HepG2 (cell line): ENCODE data around the gene RBPJ. TPM values are rescaled to one million over a fixed set of nuclear protein-coding genes. Genes with fewer than 3 reads are reported as not detected.

ENCODE experiments used
- ARHGAP35 ChIP-seq: sonication (generic); formaldehyde crosslinking; IDR thresholded peaks from 2 replicates; pipeline ENCODE4 v1.9.0; 2022; ENCODE audit warnings: mild to moderate bottlenecking, inconsistent platforms, moderate library complexity, missing genetic modification reagents, borderline replicate concordance
- BATF2 ChIP-seq: sonication (generic); formaldehyde crosslinking; IDR thresholded peaks from 2 replicates; pipeline ENCODE4 v1.8.0; 2022; ENCODE audit warnings: mild to moderate bottlenecking, missing genetic modification reagents, moderate library complexity
- DRAP1 ChIP-seq: IDR thresholded peaks from 2 replicates; pipeline ENCODE4 v1.6.1; 2016; ENCODE audit warnings: missing genetic modification reagents, missing compliant biosample characterization
- FOXA3 ChIP-seq: IDR thresholded peaks from 2 replicates; pipeline ENCODE4 v1.6.1; 2016; ENCODE audit warnings: missing genetic modification reagents, missing compliant biosample characterization
- HMG20B ChIP-seq: conservative IDR thresholded peaks from 2 replicates; pipeline ENCODE4 v1.6.1; 2016; ENCODE audit warnings: missing genetic modification reagents, missing compliant biosample characterization
- HNRNPLL ChIP-seq: fragments of 200-400 bp; formaldehyde crosslinking; IDR thresholded peaks from 2 replicates; pipeline ENCODE4 v1.6.1; 2017; ENCODE audit warnings: mild to moderate bottlenecking, low read depth, low read length; ENCODE audit not compliant: poor library complexity, severe bottlenecking
- IKZF1 ChIP-seq: fragments of 450-650 bp; IDR thresholded peaks from 2 replicates; pipeline ENCODE4 v1.7.1; 2016
- KDM5A ChIP-seq: fragments of 200-600 bp; sonication (generic); IDR thresholded peaks from 2 replicates; pipeline ENCODE4 v1.7.0; 2018; ENCODE audit warnings: antibody characterized with exemption, mild to moderate bottlenecking, low read length, borderline replicate concordance
- MIXL1 ChIP-seq: IDR thresholded peaks from 2 replicates; pipeline ENCODE4 v1.6.1; 2016
- MXI1 ChIP-seq: IDR thresholded peaks from 3 replicates; pipeline ENCODE4 v1.6.1; 2012; ENCODE audit warnings: low read depth, low read length, inconsistent platforms, borderline replicate concordance
- NFYC ChIP-seq: IDR thresholded peaks from 2 replicates; pipeline ENCODE4 v1.6.1; 2016; ENCODE audit warnings: missing genetic modification reagents, missing compliant biosample characterization
- SMAD9 ChIP-seq: sonication (generic); formaldehyde crosslinking; IDR thresholded peaks from 2 replicates; pipeline ENCODE4 v1.5.1; 2020; ENCODE audit warnings: mild to moderate bottlenecking, missing genetic modification reagents
- SNAPC2 ChIP-seq: sonication (generic); formaldehyde crosslinking; IDR thresholded peaks from 2 replicates; pipeline ENCODE4 v1.8.1; 2022; ENCODE audit warnings: mild to moderate bottlenecking, missing genetic modification reagents
- SSRP1 ChIP-seq: IDR thresholded peaks from 2 replicates; pipeline ENCODE4 v1.6.1; 2016; ENCODE audit warnings: control low read depth
- STAT5B ChIP-seq: sonication (generic); formaldehyde crosslinking; IDR thresholded peaks from 2 replicates; pipeline ENCODE4 v1.4.0; 2020; ENCODE audit warnings: missing genetic modification reagents
- TBX3 ChIP-seq: fragments of 450-650 bp; IDR thresholded peaks from 2 replicates; pipeline ENCODE4 v1.6.1; 2017; ENCODE audit warnings: antibody characterized with exemption, mild to moderate bottlenecking, inconsistent platforms, borderline replicate concordance
- TCF7L2 ChIP-seq: IDR thresholded peaks from 2 replicates; pipeline ENCODE4 v1.6.1; 2011; ENCODE audit warnings: mild to moderate bottlenecking, low read depth, low read length, moderate library complexity
- TFDP1 ChIP-seq: IDR thresholded peaks from 2 replicates; pipeline ENCODE4 v1.6.1; 2016; ENCODE audit warnings: missing compliant biosample characterization, missing genetic modification reagents, borderline replicate concordance
- THAP11 ChIP-seq: IDR thresholded peaks from 2 replicates; pipeline ENCODE4 v1.6.1; 2016; ENCODE audit warnings: missing biosample characterization, missing genetic modification reagents
- ZBTB7A ChIP-seq: sonication (generic); formaldehyde crosslinking; IDR thresholded peaks from 2 replicates; pipeline ENCODE4 v1.8.0; 2022; ENCODE audit warnings: mild to moderate bottlenecking, missing genetic modification reagents
- ZIK1 ChIP-seq: sonication (generic); formaldehyde crosslinking; IDR thresholded peaks from 2 replicates; pipeline ENCODE4 v1.5.0; 2020; ENCODE audit warnings: mild to moderate bottlenecking, low read depth, missing genetic modification reagents, borderline replicate concordance
- ZNF282 ChIP-seq: fragments of 450-650 bp; IDR thresholded peaks from 2 replicates; pipeline ENCODE4 v1.6.1; 2018; ENCODE audit not compliant: partially characterized antibody
- ZNF414 ChIP-seq: sonication (generic); formaldehyde crosslinking; IDR thresholded peaks from 2 replicates; pipeline ENCODE4 v1.5.0; 2020; ENCODE audit warnings: missing genetic modification reagents
- ZNF460 ChIP-seq: sonication (generic); formaldehyde crosslinking; IDR thresholded peaks from 2 replicates; pipeline ENCODE4 v1.5.1; 2020; ENCODE audit warnings: missing genetic modification reagents, mild to moderate bottlenecking, borderline replicate concordance
- ZNF574 ChIP-seq: sonication (generic); formaldehyde crosslinking; IDR thresholded peaks from 2 replicates; pipeline ENCODE4 v1.4.0; 2020; ENCODE audit warnings: missing genetic modification reagents
- ZNF577 ChIP-seq: sonication (generic); formaldehyde crosslinking; IDR thresholded peaks from 2 replicates; pipeline ENCODE4 v1.4.0; 2020; ENCODE audit warnings: mild to moderate bottlenecking, low read depth, missing genetic modification reagents, borderline replicate concordance
- ZNF75D ChIP-seq: sonication (generic); formaldehyde crosslinking; IDR thresholded peaks from 2 replicates; pipeline ENCODE4 v1.8.1; 2023; ENCODE audit warnings: missing genetic modification reagents, mild to moderate bottlenecking, borderline replicate concordance
- polyA plus RNA-seq, 8 experiments: library from polyadenylated mRNA; depleted of rRNA in 3 of 8; stranded (reverse) in 7 of 8; unstranded in 1 of 8; fragments of >200 nt; fragmentation: Illumina TruSeq in 4 of 8; extraction: Trizol in 4 of 8; gene quantifications; 2 replicates each; pipeline versions ENCODE4 v1.2.1 to v1.2.3, GENCODE V29; 2011 to 2016; ENCODE audit warnings: low read depth in 4 of 8, missing spikeins in 1 of 8, mixed read lengths in 1 of 8; ENCODE audit not compliant: insufficient read depth in 1 of 8
- total RNA-seq, 5 experiments: library from RNA; depleted of rRNA; stranded (reverse); fragments of >200 nt; fragmentation: Illumina TruSeq; extraction: Trizol; gene quantifications; 2 replicates each; pipeline ENCODE4 v1.2.3, GENCODE V29; 2016; ENCODE audit warnings: low read depth in 1 of 5

RBPJ gene
- total and polyA plus RNA-seq, 2 of the 13 experiments (the other 11 are each of a cell fraction or from before 2014, with no cell fraction given), result 25.9 to 33.2 TPM

GRCh38 chr4:26372525-26373172, 51.8 kb downstream of the RBPJ start (continued):
- TF ChIP-seq ZBTB7A, result no peak
- peak; percentile 84; the same call in 1 of the 2 replicates for TF ChIP-seq TBX3
- TF ChIP-seq TCF7L2, result no peak
- no peak for TF ChIP-seq SNAPC2
- no peak for TF ChIP-seq ZNF577
- TF ChIP-seq ZNF460 (CRISPR knock-in tag), result no peak
- TF ChIP-seq SMAD9, result no peak
- TF ChIP-seq HNRNPLL, result no peak
- no peak for TF ChIP-seq THAP11 (CRISPR knock-in tag)
- TF ChIP-seq STAT5B (CRISPR knock-in tag), result no peak
- no peak for TF ChIP-seq ZNF574 (CRISPR knock-in tag)
- TF ChIP-seq NFYC (CRISPR knock-in tag), result no peak
- TF ChIP-seq TFDP1 (CRISPR knock-in tag), result no peak
- 0 out of 2 replicates have a peak, but pooled peaks have one; percentile 47 for TF ChIP-seq MIXL1 (CRISPR knock-in tag)
- peak; percentile 98 for TF ChIP-seq HMG20B (CRISPR knock-in tag)
- no peak for TF ChIP-seq BATF2 (CRISPR knock-in tag)
- TF ChIP-seq ARHGAP35 (CRISPR knock-in tag), result no peak
- no peak for TF ChIP-seq SSRP1
- no peak for TF ChIP-seq ZNF75D (CRISPR knock-in tag)
- no peak for TF ChIP-seq ZNF414 (CRISPR knock-in tag)
- TF ChIP-seq DRAP1 (CRISPR knock-in tag), result no peak
- no peak for TF ChIP-seq KDM5A
- no peak for TF ChIP-seq ZIK1 (CRISPR knock-in tag)
- no peak for TF ChIP-seq ZNF282
- peak; percentile 73 for TF ChIP-seq FOXA3 (CRISPR knock-in tag)
- no peak for TF ChIP-seq IKZF1
- peak; percentile 29; the same call in 1 of the 3 replicates for TF ChIP-seq MXI1
